ENCODE results near the gene CHCT1.

Gene CHCT1

DNA sequence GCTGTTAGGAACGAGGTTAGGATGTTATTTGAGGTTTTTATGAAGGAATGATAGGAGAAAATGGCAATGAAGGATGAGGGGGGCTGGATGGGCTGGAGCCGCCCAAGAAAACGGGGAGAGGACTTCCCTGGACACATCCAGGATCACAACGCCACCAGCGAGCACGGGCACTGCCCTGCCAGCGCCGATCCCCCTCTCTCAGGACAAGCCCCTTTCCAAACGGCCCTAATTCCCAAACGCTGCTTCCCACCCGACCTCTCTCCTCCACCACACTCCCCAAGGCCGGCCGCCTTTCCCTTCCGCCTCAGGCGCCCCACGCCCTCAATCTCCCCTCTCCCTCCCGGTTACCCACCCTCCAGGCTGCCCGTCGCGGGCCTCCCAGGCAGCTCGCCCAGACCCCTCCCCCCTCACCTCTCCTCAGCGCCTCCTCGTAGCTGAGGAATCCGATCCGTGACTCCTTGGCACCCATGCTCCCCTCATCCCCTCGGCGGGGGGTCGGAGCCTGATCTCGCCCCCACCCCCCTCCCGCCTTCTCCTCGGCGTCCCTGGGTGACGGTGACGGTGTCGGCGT lies 30.7 kb upstream of the CHCT1 start:
- TF ChIP-seq, protein P1, sequence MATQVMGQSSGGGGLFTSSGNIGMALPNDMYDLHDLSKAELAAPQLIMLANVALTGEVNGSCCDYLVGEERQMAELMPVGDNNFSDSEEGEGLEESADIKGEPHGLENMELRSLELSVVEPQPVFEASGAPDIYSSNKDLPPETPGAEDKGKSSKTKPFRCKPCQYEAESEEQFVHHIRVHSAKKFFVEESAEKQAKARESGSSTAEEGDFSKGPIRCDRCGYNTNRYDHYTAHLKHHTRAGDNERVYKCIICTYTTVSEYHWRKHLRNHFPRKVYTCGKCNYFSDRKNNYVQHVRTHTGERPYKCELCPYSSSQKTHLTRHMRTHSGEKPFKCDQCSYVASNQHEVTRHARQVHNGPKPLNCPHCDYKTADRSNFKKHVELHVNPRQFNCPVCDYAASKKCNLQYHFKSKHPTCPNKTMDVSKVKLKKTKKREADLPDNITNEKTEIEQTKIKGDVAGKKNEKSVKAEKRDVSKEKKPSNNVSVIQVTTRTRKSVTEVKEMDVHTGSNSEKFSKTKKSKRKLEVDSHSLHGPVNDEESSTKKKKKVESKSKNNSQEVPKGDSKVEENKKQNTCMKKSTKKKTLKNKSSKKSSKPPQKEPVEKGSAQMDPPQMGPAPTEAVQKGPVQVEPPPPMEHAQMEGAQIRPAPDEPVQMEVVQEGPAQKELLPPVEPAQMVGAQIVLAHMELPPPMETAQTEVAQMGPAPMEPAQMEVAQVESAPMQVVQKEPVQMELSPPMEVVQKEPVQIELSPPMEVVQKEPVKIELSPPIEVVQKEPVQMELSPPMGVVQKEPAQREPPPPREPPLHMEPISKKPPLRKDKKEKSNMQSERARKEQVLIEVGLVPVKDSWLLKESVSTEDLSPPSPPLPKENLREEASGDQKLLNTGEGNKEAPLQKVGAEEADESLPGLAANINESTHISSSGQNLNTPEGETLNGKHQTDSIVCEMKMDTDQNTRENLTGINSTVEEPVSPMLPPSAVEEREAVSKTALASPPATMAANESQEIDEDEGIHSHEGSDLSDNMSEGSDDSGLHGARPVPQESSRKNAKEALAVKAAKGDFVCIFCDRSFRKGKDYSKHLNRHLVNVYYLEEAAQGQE (IDR thresholded peaks at IDR 0.05; ENCODE audit: low read depth): no peak
- TF ChIP-seq ZBTB7A (IDR thresholded peaks at IDR 0.05; ENCODE audit: low read depth): peak; percentile 44; the same call in 1 of the 2 replicates

DNA sequence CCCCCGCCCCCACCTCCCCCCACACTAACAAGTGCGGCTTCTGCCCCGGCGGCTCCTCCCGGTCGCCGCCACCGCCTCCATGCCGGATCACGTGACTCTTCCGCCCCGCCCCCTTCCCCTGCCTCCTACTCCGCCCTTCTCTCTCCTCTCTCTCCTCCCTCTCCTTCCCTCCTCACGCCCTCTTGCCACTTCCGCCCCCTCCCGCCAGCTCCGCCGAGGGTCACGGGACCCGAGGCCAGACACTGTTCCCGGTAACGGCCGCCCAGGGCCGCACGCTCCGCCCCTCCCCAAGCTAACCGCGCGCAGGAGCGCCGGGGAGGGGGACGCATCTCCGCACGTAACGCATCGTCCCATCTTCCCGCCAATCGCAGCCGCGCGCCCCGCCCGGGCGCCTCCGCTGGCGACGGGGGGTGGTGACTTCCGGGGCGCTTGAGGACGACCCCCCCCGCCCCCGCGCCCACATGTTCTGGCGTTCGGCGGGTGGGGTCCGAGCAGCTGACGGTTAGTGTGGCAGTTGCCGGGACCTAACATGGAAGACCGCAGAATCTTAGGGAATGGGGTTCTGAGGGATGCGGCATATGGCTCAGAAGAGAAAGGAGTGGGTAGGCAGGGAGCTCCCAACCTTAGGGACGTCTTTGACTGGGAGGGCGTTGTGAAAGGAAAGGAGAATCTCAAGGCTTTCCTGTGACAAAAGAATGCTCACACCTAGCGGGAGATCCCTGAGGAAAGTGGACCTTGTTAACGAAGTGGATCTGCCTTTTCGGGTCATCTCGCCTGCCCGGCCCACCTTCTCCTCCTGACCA lies 30.0 kb upstream of the CHCT1 start, which contains the start of gene USP32:
Gene USP32 (minus strand): TSS at position 92 of the 803 bp plus-strand sequence. CDS start 194 bp downstream, outside the sequence.
- TF ChIP-seq TAF1 (IDR thresholded peaks at IDR 0.05; ENCODE audit: low read depth) (peak; percentile 64), FOXM1 (IDR thresholded peaks at IDR 0.05; ENCODE audit: borderline replicate concordance, low read depth) (peak; percentile 45; the same call in 1 of the 2 replicates), EGR1 (IDR thresholded peaks at IDR 0.05) (peak; percentile 89), TEAD4 (IDR thresholded peaks at IDR 0.05) (peak; percentile 15; the same call in 1 of the 2 replicates), RAD21 (IDR thresholded peaks at IDR 0.05; ENCODE audit: low read depth) (no peak), ZBTB7A (IDR thresholded peaks at IDR 0.05; ENCODE audit: low read depth) (peak; percentile 78; the same call in 1 of the 2 replicates), NFIC (IDR thresholded peaks at IDR 0.05) (0 out of 2 replicates have a peak, but pooled peaks have one; percentile 14), CREB1 (IDR thresholded peaks at IDR 0.05; ENCODE audit: low read depth) (no peak)
- TF ChIP-seq, protein P1 (IDR thresholded peaks at IDR 0.05; ENCODE audit: low read depth): no peak
- TF ChIP-seq, protein P2, sequence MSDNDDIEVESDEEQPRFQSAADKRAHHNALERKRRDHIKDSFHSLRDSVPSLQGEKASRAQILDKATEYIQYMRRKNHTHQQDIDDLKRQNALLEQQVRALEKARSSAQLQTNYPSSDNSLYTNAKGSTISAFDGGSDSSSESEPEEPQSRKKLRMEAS (IDR thresholded peaks at IDR 0.05): peak; percentile 86
- TF ChIP-seq, protein P3, sequence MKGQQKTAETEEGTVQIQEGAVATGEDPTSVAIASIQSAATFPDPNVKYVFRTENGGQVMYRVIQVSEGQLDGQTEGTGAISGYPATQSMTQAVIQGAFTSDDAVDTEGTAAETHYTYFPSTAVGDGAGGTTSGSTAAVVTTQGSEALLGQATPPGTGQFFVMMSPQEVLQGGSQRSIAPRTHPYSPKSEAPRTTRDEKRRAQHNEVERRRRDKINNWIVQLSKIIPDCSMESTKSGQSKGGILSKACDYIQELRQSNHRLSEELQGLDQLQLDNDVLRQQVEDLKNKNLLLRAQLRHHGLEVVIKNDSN (IDR thresholded peaks at IDR 0.05): peak; percentile 92

- TF ChIP-seq ZBTB7A (IDR thresholded peaks at IDR 0.05; ENCODE audit: low read depth) (no peak), RAD21 (IDR thresholded peaks at IDR 0.05; ENCODE audit: low read depth) (no peak), NFIC (IDR thresholded peaks at IDR 0.05) (peak; percentile 37; the same call in 1 of the 2 replicates), TAF1 (IDR thresholded peaks at IDR 0.05; ENCODE audit: low read depth) (no peak), YY1 (IDR thresholded peaks at IDR 0.05; ENCODE audit: low read depth) (no peak)
- TF ChIP-seq, protein P3 (IDR thresholded peaks at IDR 0.05): peak; percentile 80
- TF ChIP-seq, protein P2 (IDR thresholded peaks at IDR 0.05): peak; percentile 59
Observed at GRCh38 chr17:60392845-60393702, 29.2 kb upstream of the CHCT1 start.

GRCh38 chr17:60393840-60394723 lies 28.2 kb upstream of the CHCT1 start:
- TF ChIP-seq EGR1 (IDR thresholded peaks at IDR 0.05) (no peak), TAF1 (IDR thresholded peaks at IDR 0.05; ENCODE audit: low read depth) (no peak), FOXM1 (IDR thresholded peaks at IDR 0.05; ENCODE audit: borderline replicate concordance, low read depth) (no peak), ZBTB7A (IDR thresholded peaks at IDR 0.05; ENCODE audit: low read depth) (no peak), YY1 (IDR thresholded peaks at IDR 0.05; ENCODE audit: low read depth) (no peak), CREB1 (IDR thresholded peaks at IDR 0.05; ENCODE audit: low read depth) (no peak), CEBPB (IDR thresholded peaks at IDR 0.05) (no peak), RAD21 (IDR thresholded peaks at IDR 0.05; ENCODE audit: low read depth) (no peak), EP300 (IDR thresholded peaks at IDR 0.05; ENCODE audit: borderline replicate concordance) (no peak)
- TF ChIP-seq, protein P3 (IDR thresholded peaks at IDR 0.05): no peak
